Gastrocnemius medialis (tissue), 4 donors: ENCODE results near the gene PTPRF.

Source experiments
- POLR2A ChIP-seq, 2 donors: fragments of 450-650 bp; IDR thresholded peaks; one replicate each; pipeline ENCODE4 v1.6.1; 2017; ENCODE audit warnings: antibody characterized with exemption in 2 of 2, mild to moderate bottlenecking in 2 of 2, moderate library complexity in 2 of 2
- TF ChIP-seq, protein P1 (sequence below), 5 experiments: fragments of 450-650 bp in 3 of 5; fragments of 200-600 bp in 2 of 5; sonication (generic) in 2 of 5; IDR thresholded peaks in 4 of 5; conservative IDR thresholded peaks in 1 of 5; 1 replicate in 4 of 5; 2 replicates in 1 of 5; pipeline ENCODE4 v1.5.1; 2016 to 2019; ENCODE audit warnings: antibody characterized with exemption in 5 of 5, mild to moderate bottlenecking in 3 of 5, moderate library complexity in 3 of 5

DNA sequence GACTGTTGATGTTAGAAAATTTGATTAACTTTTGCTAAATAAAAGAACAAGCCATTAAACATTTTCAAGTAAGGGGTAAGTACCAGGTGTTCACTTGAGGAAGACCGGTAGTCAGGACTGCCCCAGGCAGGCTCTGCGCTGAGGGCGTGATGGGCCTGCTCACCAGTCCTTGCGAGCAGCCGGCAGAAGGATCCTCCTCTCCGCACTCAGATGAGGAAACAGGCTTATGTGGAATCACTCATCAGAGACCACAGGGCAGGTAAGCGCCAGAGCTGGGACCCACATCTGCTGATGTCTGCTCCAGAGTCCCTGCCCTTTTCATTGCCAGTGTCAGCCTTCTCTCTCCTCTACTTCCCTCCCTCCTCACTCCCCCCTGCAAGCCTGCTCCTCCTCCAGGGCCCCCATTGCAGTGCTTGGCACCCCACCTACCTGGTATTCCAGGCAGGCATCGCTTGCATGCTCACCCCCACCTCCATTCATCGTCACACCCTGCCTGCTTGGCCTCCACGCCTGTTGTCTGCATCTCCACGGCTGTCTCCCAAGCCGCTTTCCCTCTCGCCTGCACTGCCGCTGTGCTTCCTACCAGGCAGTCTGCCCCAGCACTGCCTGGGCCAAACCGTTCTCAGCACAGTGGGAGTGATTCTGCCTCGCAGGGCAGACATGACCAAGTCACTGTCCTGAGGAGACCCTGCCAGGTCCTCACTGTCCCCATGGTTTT is 94.5 kb downstream of the PTPRF start:
- TF ChIP-seq, protein P1, sequence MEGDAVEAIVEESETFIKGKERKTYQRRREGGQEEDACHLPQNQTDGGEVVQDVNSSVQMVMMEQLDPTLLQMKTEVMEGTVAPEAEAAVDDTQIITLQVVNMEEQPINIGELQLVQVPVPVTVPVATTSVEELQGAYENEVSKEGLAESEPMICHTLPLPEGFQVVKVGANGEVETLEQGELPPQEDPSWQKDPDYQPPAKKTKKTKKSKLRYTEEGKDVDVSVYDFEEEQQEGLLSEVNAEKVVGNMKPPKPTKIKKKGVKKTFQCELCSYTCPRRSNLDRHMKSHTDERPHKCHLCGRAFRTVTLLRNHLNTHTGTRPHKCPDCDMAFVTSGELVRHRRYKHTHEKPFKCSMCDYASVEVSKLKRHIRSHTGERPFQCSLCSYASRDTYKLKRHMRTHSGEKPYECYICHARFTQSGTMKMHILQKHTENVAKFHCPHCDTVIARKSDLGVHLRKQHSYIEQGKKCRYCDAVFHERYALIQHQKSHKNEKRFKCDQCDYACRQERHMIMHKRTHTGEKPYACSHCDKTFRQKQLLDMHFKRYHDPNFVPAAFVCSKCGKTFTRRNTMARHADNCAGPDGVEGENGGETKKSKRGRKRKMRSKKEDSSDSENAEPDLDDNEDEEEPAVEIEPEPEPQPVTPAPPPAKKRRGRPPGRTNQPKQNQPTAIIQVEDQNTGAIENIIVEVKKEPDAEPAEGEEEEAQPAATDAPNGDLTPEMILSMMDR (IDR thresholded peaks at IDR 0.05 in 4 of 5, conservative IDR thresholded peaks at IDR 0.05 in 1 of 5) = no peak
- TF ChIP-seq POLR2A (IDR thresholded peaks at IDR 0.05) = no peak
